ENCODE results near the gene EEF1AKMT3. TPM values are rescaled to one million over a fixed set of nuclear protein-coding genes. Genes with fewer than 3 reads are reported as not detected.

The EEF1AKMT3 gene
- total RNA-seq, 1 experiment from 2014 or later = 5.0 TPM

DNA sequence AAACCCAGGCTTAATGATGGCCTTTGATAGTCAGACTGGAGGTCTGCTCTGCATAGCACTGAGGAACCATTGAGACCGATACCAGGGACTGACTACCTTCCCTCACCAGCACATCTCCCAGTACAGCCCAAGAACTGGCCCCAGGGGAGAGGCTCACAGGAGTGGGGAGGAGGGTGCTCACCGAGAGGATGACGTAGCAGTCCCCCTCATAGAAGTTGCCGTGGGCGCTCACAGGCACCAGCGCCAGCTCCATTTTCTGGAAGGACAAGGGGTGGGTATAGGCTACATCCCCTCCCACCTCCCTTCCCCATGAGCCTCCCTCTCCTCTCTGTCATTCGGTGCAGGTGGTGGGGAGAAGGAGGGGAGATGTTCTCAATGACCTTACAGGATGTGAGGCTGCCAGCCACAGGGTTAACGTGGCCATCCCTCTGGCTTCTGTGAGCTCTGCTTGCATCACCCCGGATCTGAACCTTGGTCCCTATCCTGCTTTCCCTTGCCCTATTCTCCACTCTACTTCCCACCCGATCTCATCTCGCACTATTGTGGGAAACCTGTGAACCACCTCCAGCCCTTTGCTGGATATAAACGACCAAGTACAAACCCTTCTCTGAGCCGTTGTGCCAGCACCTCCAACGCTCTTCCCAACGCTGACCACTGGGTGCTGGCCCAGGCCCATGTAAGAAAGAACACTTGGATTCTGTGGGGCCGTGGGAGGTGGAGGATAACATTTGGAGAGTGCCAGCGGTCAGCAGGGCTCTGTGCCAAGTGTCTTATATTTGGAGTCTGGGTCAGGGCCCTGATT is 41.8 kb downstream of the EEF1AKMT3 start:
- ChIA-PET POLR2A (no interaction called here), RAD21 (ENCODE audit: low non-redundant PET in 1 of 2, low total read pairs in 2 of 2, uncharacterized antibody in 2 of 2, unreplicated experiment in 2 of 2) (no interaction called here), CTCF (no interaction called here)
- no peak overlapping the region for H3K27ac ChIP-seq (ENCODE audit: low read depth, low read length)
- H3K4me1 ChIP-seq (ENCODE audit: control insufficient read depth in 1 of 2, insufficient read depth in 2 of 2, low read length in 2 of 2) = peaks cover 0 to 13% of the 10 kb centered on the region in 2 experiments; a peak in 2 of 4 replicates
- no peaks in the 10 kb centered on the region for H3K9me2 ChIP-seq (ENCODE audit: insufficient read depth)
- no TSS peak for BruUV-seq (replicated peaks)
- no peak for DNase-seq (ENCODE audit: low read depth, low spot score)
- ATAC-seq = no peak
- H3K9ac ChIP-seq (ENCODE audit: low read length) = no peak overlapping the region
- no peaks in the 10 kb centered on the region for H4K20me1 ChIP-seq (ENCODE audit: insufficient read depth)
- H3K9me3 ChIP-seq (ENCODE audit: control insufficient read depth in 1 of 2, insufficient read depth in 1 of 2, low read depth in 1 of 2, low read length in 2 of 2) = no peaks in the 10 kb centered on the region
- H3K79me2 ChIP-seq (ENCODE audit: insufficient read depth, low read length) = no peaks in the 10 kb centered on the region
- TF ChIP-seq RAD21 (IDR thresholded peaks at IDR 0.05; ENCODE audit: low read depth) (no peak), SIN3A (IDR thresholded peaks at IDR 0.05; ENCODE audit: low read depth) (no peak), YY1 (IDR thresholded peaks at IDR 0.05; ENCODE audit: extremely low read depth, insufficient replicate concordance, low read depth, low read length) (no peak), ZNF274 (IDR thresholded peaks at IDR 0.05; ENCODE audit: low read depth, low read length) (no peak), EZH2 (IDR thresholded peaks at IDR 0.05) (no peak)
- H3K4me2 ChIP-seq (ENCODE audit: low read length) = no peak overlapping the region
- H2AFZ ChIP-seq (ENCODE audit: low read depth, low read length, poor library complexity, severe bottlenecking) = no peak overlapping the region
- no peaks in the 10 kb centered on the region for H3K36me3 ChIP-seq (ENCODE audit: control insufficient read depth in 1 of 2, insufficient read depth in 2 of 2, low read length in 2 of 2)
- intact Hi-C loops (cut with micrococcal nuclease) = no loop called here
- H3K4me3 ChIP-seq (replicated peaks in 1 of 2; ENCODE audit: low read depth in 1 of 2, low read length in 2 of 2) = no peak overlapping the region
- no peaks in the 10 kb centered on the region for H3K27me3 ChIP-seq (ENCODE audit: insufficient read depth, low read length)

GRCh38 chr12:57815177-57816000 is 43.0 kb downstream of the EEF1AKMT3 start:
- Histone ChIP-seq H3K9ac (ENCODE audit: low read length) (no peak overlapping the region), H3K79me2 (ENCODE audit: insufficient read depth, low read length) (no peaks in the 10 kb centered on the region), H3K4me2 (ENCODE audit: low read length) (no peak overlapping the region), H3K27me3 (ENCODE audit: insufficient read depth, low read length) (no peaks in the 10 kb centered on the region), H2AFZ (ENCODE audit: low read depth, low read length, poor library complexity, severe bottlenecking) (no peak overlapping the region), H3K36me3 (ENCODE audit: control insufficient read depth in 1 of 2, insufficient read depth in 2 of 2, low read length in 2 of 2) (no peaks in the 10 kb centered on the region), H3K9me3 (ENCODE audit: control insufficient read depth in 1 of 2, insufficient read depth in 1 of 2, low read depth in 1 of 2, low read length in 2 of 2) (no peaks in the 10 kb centered on the region), H3K27ac (ENCODE audit: low read depth, low read length) (no peak overlapping the region), H3K4me3 (replicated peaks in 1 of 2; ENCODE audit: low read depth in 1 of 2, low read length in 2 of 2) (no peak overlapping the region), H3K4me1 (ENCODE audit: control insufficient read depth in 1 of 2, insufficient read depth in 2 of 2, low read length in 2 of 2) (peaks cover 0 to 8% of the 10 kb centered on the region in 2 experiments; a peak in 2 of 4 replicates), H3K9me2 (ENCODE audit: insufficient read depth) (no peaks in the 10 kb centered on the region), H4K20me1 (ENCODE audit: insufficient read depth) (no peaks in the 10 kb centered on the region)
- ChIA-PET RAD21 (ENCODE audit: low non-redundant PET in 1 of 2, low total read pairs in 2 of 2, uncharacterized antibody in 2 of 2, unreplicated experiment in 2 of 2) (no interaction called here), POLR2A (no interaction called here), CTCF (interaction anchor here (1.2 kb wide), 2 partner anchors 13 to 17 kb away, joined by 3 to 4 read pairs; no protein-coding TSS in a partner anchor)
- peak; percentile 54 for ATAC-seq
- no TSS peak for BruUV-seq (replicated peaks)
- no peak for DNase-seq (ENCODE audit: low read depth, low spot score)
- TF ChIP-seq YY1 (IDR thresholded peaks at IDR 0.05; ENCODE audit: extremely low read depth, insufficient replicate concordance, low read depth, low read length) (no peak), SRF (IDR thresholded peaks at IDR 0.05; ENCODE audit: low read depth) (no peak), POLR2A (IDR thresholded peaks at IDR 0.05; ENCODE audit: borderline replicate concordance, extremely low read depth, insufficient read depth, insufficient read length) (no peak), RAD21 (IDR thresholded peaks at IDR 0.05; ENCODE audit: low read depth) (peak; percentile 38; the same call in 1 of the 2 replicates)
- intact Hi-C loops (cut with micrococcal nuclease) = no loop called here

Data from HCT116 (cell line).